NCI-H345 treated with DMSO at 0.1 percent for 48 hours (cell line): ENCODE measurements around the gene KRT20.
"Not testable (repeated sequence)": the region's sequence is repeated elsewhere in the genome, so short reads cannot be mapped to it uniquely, and the experiment has no call there.

Experiments
- DNase-seq: peaks from one replicate; lab custom pipeline; 2025; ENCODE audit not compliant: unreplicated experiment; lab: John Stamatoyannopoulos, UW

The KRT20 gene, protein sequence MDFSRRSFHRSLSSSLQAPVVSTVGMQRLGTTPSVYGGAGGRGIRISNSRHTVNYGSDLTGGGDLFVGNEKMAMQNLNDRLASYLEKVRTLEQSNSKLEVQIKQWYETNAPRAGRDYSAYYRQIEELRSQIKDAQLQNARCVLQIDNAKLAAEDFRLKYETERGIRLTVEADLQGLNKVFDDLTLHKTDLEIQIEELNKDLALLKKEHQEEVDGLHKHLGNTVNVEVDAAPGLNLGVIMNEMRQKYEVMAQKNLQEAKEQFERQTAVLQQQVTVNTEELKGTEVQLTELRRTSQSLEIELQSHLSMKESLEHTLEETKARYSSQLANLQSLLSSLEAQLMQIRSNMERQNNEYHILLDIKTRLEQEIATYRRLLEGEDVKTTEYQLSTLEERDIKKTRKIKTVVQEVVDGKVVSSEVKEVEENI

DNA sequence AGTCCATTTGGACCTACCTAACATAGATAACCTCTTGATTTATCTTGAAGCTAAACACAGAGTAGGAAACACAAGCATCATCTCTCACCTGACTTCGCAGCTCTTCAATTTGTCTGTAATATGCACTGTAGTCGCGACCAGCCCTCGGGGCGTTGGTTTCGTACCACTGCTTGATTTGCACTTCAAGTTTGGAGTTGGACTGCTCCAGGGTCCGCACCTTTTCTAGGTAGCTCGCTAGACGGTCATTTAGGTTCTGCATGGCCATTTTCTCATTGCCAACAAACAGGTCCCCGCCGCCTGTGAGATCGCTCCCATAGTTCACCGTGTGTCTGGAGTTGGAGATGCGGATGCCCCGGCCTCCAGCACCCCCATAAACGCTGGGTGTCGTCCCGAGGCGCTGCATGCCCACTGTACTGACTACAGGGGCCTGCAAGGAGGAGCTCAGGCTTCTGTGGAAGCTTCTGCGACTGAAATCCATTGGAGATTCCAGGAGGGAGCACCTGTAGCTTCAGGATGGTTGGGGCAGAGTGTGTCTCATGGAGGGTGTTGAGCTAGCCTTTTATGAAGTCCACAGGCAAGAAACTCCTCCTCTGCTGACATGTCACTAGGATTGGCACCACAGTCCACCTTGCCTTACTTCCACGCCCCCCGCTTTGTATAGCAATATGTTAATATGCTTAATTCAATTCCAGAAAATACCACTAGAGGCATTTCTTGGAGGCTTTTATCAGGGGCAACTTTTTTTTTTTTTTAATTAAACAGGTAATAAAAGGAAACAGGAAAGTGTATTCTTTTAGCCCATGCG, at the start of gene KRT20:
Gene KRT20 (minus strand): TSS at position 535 of the 805 bp plus-strand sequence. CDS start 57 bp downstream, at position 478.
- DNase-seq: no peak

DNA sequence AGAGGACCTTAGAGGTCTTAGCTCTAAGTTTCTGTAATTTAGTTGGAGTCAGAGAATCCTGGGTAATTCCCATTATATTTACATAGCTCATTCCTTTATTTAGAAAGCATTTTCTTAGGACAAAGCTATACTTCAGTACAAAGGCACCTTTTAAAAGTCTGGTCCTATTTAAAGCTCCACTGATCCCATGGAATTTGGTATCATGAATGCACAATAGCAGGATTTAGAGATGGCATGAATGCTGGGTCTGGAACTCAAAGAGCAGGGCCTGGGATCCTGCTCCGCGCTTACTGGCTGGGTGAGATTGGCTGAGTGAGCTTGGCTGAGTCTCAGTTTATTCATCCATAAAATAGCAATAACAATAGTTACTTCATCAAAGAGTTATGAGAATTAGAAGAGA, 47.6 kb upstream of the KRT20 start:
- DNase-seq: no peak

DNA sequence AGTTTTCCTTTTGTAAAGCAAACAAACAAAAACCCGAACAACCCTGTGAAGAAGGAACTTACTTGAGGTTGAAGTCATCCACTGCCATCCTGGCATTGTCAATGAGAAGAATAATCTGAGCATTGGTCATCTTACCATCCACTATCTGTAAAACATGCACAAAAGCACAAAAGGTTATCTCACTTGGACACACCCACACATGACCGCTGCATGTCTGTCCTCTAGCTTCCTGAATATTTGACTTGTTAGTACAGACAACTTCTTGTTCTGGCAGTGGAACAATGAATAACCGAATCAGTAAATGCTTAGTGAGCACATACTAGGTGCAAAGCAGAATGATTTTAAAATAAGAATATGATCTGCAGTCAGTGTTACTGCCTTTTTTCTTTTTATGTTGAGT, 46.3 kb upstream of the KRT20 start:
- no peak for DNase-seq

DNA sequence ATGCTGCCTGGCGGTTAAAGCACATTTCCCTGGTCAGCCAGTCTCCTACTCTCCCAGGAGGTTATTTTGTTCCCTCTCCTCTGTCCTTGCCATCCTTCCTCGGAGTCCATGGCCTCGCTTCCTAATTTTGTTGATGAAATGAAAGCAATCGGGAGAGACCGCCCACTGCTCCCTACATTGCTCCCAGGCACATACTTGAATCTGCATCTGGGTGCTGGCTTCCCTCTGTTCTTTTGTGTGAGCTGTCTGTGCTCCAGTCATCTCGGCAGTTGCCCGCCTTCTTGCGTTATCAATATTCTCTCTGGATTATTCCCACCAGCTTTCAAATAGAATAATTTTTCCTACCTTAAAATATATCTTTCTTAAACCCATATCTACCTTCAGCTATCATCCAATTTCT, 41.3 kb upstream of the KRT20 start:
- no peak for DNase-seq

DNA sequence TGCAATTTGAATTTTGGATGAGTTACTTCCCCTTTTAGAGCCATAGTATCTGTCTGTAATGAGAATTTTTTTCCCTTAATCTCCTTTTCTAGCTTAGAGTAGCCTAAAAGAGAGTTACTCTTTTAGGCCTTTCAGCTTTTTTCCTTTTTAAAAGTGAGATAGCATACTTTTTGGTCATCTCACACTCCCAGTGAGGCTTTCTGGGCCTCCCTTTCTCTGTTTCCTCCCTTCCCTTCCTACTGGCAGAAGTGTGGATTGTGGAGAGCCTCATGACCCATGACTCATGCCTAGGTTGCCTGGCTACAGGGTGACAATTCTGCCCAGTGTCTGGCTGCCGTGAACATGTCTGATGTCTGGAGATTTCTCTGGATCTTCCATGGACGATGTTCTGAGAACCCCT, 37.2 kb upstream of the KRT20 start:
- DNase-seq: no peak

DNA sequence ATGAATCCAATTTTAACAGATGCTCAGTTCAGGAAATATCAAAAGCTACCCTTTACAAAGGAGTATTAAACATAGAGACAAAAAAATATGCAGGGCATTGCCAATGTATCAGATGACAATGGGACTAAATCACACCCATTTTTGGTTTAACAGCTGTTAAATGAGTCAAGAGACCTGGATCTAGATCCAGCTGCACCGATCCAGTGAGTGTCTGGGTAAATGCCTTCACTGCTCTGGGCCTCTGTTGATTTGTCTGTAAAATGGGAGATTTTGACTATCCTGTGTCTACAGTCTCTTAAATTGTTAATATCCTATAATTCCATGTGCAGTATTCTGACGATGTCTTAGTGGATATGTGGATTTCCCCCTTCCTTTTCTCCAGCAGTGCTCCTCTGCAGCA, 36.0 kb upstream of the KRT20 start:
- no peak for DNase-seq

DNA sequence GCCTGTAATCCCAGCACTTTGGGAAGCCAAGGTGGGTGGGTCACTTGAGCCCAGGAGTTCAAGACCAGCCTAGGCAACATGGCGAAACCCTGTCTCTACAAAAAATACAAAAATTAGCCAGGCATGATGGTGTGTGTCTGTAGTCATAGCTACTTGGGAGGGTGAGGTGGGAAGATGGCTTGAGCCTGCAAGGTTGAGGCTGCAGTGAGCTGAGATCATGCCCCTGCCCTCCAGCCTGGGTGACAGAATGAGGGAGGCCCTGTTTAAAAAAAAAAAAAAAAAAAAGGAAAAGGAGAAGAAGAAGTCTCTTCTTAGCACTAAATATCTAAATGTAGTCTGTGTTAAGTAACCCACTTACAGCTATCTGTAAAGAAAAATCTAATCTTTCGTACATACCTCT, 32.1 kb upstream of the KRT20 start:
- not testable (repeated sequence) for DNase-seq

DNA sequence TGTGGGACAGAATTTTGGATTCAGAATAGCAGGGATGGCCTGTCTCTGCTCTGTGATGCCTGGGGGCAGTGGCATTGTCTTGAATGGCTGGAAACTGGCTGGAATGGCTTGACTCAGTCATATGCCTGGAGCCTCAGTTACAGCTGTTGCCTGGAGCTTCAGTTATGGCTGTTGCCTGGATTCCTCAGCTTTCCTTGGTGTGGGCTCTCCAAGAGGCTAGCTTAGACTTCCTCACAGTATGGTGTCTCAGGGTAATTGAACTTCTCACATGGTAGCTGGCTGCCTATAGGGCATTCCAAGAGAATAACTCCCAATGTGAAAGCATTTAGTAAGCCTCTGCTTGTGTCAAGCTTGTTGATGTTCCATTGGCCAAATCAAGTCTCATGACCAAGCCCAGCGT, 31.3 kb upstream of the KRT20 start:
- no peak for DNase-seq

DNA sequence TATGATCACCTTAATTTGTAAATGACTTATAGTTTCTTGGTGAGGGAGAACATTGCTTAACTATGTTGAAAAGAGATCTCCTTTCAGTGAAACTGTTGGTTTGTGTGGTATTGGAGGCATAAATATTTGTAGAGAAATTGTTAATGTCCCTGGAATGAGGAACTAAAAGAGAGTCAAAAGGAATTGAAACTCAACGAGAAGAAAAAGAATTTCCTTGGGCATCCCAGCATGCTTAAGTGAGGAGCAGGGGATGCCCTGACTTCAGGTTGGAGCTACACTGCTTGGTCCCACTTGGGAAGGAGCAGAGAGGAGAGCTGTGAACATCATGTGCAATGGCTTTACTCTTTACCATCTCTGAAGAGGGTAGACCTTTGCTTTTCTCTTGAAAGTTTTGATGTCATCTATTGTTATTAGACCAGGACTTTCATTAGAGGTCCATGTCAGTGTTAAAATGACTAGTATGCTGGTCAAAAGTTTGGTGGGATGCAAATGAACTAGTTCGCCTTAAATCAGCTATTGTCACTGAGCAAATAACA, 30.7 kb upstream of the KRT20 start:
- DNase-seq: no peak

DNA sequence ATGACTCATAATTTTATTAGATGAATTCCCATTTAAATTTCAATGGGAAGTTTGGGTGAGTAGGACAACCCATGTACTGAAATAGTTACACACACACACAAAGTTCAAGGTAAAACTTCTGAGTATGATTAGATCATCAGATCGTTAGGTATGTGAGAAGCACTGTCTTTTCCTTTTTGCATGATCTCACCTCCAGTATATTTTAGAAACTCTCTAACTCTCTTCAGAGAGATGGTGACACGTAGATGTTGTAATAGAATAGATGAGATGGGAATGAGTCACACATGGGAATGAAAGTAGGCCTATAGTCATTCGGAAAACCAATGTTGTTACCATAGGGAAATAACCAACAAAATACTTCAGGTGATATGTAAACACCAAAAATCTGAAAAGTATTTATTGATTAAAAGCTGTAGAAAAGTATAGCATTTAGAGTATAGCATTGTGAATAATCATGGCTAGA, 30.2 kb upstream of the KRT20 start:
- DNase-seq: no peak

DNA sequence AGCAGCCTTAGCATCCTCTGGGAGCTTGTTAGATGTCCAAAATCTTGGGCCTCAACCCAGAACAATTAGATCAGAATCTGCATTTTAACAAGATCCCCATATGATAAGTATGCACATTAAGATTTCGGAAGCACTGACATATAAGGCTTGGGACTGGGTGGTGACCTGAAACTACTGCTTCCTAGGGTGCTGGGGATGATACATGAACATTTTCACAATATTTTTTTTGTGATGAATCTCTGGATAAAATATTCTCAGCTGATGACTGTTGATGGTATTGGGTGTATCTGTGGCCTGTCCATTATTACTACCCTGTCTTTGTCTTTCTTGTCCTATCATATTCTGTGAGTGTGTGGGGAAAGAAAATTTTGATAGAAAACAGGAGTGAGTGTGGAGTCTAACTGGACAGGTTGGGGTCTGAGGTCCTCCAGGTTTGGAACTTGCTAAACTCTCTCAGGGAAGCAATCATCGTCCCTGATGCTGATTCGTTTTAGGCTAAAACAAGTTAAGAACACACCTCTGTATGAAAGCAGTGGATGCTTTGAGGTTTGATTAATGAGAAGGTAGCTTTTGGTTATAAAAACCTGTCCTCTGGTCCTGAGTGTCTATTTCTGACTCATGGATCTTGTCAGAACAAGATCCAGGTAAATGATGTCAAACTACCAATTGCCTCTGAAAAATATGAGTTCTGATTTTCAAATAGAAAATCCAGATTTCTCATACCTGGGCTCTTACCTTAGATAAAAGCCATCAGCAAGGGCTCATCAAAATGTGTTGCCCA, 29.2 kb upstream of the KRT20 start:
- DNase-seq: no peak

DNA sequence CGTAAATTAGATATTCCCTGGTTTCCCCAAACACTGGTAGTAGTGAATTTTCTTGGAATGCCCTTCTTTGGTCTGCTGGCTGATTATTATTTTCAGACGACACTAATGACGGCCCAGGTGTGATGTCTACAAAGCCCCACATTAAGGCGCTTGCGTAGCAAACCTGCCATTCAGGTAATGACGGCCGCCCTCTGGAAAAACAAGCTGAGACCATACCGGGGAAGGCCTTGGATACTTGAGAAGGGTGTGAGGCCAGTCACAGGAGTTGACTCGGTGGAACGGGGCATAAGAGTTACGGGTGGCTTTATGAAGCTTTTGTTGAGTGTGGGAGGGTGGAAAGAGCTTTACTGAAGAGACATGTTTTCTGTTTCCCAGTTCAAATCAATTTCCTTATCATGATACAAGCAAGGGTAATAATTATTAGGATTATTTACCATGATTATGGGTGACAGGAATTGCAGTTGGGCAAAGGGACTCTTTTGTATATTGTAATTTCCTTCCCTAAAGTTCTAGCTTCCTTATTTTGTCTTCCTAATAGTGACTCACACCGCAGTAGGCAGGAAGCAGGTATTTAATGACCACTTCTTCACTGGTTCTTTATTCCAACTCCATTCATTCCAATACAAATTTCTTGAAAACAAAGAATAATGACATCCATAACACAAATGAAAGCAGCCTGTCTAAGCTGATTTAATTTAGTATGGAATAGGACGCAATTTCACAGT, 27.6 kb upstream of the KRT20 start:
- DNase-seq: no peak

DNA sequence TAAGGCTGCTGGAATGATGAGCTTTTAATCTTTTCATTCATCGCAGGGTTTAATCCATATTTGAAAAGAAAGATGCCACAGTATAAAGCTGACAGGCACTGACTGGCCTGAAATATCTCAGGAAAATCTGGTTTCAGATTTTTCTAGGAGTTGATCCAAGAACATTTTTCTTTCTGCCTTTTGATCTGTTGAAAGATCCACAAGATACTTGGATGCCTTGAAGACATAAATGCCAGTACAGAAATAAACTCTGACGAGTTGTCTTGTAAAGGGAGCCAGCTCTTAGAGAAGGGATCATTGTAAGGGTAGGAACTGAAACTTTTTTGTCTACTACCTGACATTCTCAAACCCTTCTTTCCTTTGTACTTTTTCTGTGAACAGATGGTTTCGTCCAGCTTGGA, 25.4 kb upstream of the KRT20 start:
- DNase-seq: no peak

DNA sequence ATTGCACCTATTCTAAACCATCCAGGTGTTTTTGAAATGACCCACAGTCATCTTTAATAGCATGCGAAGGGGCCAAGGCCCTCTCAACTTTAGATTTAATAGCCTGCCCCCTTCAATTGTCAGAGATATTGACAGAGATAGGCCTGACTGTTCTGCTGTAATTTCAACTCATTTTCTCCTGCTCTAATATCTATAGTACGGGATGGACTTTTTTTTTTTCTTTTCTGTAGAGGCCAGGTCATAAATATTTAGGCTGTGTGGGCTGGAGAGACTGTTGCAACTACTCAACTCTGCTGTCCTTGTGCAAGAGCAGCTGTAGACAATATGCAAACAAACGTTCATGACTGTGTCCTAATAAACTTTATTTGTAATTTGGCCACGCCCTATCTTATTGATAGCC, 24.7 kb upstream of the KRT20 start:
- no peak for DNase-seq

DNA sequence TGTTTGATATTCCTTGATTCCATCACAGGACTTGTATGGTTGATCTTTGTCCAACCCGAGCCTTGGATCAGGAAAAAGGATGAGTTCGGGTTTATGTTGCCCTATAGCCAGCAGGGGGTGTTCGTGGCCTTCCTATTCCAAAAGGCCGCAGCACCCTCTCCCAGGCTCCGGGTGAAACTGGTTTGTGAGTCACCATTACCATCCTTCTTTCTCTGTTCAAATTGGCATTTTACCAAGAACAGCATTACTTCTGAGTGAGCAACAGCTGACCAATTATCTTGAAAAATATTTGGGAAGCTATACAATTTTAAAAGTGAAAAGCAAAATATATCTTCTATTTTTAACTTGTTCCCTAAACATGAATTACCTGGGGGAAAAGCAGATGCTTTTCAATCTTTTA, 24.3 kb upstream of the KRT20 start:
- peak; percentile 77 for DNase-seq

DNA sequence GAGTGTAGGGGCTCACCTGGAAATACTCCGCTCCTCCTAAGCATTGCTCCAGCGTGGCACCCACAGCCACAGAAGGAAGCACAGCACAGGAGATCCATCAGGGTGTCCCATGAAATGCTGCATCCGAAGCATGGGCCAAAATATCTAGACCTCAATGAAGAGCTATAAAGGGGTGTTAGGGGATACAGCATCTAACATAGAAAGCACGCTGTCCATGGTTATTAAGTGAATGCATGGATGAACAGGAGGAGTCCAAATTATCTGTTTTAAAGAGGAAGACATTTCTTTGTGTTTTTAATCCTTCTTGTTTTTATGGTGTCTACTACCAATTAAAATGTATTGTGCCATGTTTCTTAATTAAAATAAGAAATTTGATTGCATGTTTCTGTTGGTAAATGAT, 21.6 kb upstream of the KRT20 start:
- no peak for DNase-seq

DNA sequence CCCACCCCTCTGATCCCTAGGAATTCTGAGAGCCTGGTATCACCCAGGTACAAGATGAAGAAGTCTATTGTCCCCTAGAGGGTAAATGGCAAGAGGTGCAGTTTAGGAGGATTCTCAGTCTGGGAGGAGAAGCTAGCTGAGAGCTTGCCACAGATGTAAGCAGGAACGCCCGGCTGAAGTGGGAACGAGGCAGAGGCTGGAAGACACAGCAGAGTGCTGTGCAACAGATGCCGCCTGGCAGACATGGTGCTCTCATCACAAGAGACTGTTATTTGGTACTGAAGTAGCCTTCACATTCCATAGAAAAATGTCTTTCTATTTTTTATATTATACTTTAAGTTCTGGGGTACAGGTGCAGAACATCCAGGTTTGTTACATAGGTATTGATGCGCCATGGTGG, 20.3 kb upstream of the KRT20 start:
- DNase-seq: no peak

DNA sequence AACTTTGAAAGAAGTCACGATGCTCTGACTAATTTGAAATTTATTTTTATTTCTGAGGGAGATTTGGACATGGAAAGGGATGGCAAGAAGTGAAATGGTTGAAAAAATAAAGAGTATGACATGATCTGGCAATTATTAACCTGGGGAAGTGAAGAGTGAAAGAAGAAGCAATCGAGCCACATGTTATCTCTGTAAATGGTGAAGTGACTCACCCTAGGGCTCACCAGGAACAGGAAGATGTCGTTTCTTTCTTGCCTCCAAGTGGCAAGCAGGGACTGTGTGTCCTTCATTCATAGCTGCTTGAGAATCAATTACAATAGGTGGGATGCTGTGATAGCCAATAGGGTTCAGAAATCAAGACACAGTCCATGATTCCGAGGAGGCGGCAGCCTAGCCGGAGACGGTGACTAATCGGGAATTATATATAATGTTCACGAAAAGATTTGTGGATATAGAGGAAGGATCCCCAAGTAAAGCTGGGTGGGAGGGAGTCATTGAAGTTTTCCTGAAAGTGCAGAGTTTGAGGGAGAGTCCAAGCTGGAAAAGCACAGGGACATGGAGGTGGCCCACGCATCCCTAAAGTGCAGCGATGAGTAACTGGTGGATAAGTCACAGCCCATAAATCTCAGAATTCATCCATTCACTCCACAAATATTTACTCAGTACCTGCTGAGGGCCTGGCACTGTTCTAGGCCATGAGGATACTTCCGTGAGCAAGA, 18.2 kb upstream of the KRT20 start:
- DNase-seq: peak; percentile 82

DNA sequence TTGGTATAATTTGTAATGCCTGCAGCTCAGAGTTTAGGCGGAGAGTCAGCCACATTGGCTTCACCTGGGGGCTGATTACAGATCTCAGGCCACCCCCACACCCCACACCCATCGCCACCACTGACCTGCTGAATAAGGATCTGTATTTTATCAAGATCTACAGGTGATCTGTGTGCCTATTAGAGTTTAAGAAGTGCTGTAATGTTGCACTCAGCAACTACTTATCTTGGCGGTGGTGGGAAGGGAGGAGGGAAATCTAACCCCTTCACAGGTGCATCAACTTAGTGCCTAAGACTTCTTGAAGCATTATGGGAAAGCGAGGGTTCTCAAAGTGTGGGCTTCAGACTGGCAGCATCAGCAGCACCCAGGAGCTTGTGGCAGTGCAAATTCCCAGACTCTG, 17.5 kb upstream of the KRT20 start:
- no peak for DNase-seq

DNA sequence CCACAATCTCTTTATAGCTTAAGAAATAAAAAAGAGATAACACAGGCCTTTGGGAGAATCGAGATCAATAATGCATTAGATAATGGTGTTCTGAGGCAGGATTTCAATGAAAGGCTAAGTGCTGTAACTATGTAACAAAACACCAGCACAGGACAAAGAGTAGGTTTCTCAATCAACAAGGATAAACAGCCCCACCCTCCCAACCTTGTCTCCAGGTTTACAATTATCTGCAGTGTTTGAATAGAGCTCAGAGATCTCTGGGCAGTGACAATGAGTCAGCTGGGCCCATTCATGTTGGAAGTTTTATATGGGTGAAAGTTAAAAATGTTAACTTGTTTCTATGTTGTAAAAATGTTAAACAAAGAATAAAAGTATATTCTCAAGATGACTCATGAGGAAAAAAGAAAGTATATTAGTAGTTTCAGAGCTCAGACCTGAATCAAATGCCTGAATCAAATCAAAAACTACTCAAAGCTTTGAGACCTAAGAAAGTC, 17.0 kb upstream of the KRT20 start:
- peak; percentile 91 for DNase-seq
